TTC549 (cell line): Measurements from ENCODE around the gene SMC2.

Source experiments
- FAIRE-seq: peaks from 2 replicates; lab custom pipeline; 2012; peaks lifted over from hg19 to GRCh38; lab: Jason Lieb, UNC

Gene SMC2

DNA sequence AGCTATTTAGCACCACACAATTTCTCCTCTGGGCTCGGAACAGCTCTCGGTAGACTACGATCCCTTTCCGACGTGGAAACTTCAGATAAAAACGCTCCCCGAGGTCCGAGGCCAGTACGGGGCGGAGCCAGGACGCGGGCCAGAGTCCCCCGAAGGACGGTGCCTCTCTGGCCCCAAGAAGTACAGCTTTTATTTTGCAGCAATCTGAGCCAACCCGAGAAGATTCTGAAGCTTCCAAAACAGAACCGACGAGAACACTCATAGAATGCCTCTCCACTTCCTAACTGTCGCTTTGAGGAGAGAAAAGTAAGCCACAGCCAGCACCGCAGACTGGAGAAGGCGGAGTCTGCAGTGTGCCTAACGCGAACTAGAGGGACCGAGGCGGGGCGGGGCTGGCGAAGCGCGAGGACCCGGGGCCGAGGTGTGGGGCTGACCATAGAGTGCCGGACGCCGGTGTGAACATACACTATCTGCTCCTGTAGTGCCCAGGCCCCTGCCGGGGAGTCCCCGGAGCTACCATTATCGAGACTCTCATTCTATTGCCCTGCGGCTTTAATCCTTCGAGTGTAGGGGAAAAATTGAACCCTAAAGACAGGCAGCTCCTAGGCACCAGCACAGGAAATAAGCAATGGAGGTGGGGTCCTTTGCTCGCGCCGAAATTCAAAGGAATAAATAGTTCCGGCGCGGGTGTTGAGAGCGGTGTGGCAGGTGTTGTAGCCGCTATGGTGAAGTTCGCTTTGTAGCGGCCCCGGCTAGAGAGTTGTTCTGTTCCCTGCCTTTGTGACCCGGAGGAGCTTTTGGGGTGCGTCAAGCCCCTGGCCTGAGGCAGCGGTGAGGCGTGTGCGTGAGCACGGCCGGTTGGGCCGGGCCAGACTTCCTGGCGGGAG lies at the start of gene SMC2:
Gene SMC2 (plus strand): TSS at position 663 of the 887 bp plus-strand sequence. CDS start 1,076 bp downstream, outside the sequence.
- FAIRE-seq = no peak

DNA sequence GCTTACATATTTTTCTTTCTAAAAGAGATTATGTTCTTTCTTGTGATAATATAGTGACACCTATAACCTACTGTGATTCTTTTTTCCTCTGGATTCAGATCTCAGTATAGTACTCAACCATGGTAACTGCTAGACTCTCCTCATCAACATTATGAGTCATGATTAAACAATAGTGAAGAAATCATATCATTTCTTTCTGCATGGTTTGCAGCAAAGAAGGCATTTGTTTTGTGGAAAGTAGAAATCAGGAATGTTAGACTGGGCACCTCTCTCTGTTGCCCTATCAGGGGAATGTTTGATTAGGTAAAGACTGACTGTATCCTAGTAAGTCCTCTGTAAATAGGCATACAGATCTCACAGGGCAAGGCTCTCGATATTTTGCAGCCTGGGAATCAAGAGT lies 25.6 kb upstream of the SMC2 start:
- FAIRE-seq = no peak

DNA sequence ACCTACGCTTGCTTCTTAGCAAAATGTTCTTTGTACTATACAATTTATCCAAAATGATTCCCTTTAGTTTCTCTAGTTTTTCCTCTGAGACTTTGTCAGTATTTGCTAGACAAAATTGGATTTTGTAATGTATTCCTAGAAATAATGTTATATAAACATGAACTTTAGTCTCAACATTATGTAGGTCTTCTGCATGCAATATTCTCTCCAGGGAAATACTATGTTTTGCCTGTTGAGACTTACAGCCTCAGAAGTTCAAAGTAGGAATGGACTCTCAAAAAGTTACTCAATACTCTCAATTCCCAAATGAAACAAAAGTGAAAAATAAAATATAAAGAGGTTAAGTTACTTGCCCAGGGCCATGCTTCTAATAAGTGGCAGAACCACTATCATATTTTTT lies 24.8 kb upstream of the SMC2 start:
- no peak for FAIRE-seq

GRCh38 chr9:104071589-104071988 lies 22.5 kb upstream of the SMC2 start:
- FAIRE-seq = no peak

- FAIRE-seq = no peak
Observed at GRCh38 chr9:104073098-104073769, 20.9 kb upstream of the SMC2 start.

DNA sequence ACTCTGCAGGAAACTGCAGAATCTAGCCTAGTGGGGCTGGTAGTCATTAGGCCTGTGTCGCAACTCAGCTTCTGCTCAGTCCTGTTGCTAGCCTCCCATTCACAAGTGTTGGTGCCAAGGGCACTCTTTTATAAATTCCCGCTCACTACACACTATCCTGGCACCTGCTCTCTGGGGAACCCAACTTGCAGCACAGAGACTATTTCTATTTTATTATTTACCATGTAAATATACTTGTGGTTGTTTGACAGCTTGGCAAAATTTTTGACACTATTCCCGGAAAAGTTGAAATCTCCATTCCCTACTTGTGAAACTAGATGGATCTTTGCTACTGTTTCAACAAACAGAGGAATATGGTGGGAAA lies 20.4 kb upstream of the SMC2 start:
- FAIRE-seq = no peak

- no peak for FAIRE-seq
Observed at GRCh38 chr9:104074876-104075275, 19.2 kb upstream of the SMC2 start.

DNA sequence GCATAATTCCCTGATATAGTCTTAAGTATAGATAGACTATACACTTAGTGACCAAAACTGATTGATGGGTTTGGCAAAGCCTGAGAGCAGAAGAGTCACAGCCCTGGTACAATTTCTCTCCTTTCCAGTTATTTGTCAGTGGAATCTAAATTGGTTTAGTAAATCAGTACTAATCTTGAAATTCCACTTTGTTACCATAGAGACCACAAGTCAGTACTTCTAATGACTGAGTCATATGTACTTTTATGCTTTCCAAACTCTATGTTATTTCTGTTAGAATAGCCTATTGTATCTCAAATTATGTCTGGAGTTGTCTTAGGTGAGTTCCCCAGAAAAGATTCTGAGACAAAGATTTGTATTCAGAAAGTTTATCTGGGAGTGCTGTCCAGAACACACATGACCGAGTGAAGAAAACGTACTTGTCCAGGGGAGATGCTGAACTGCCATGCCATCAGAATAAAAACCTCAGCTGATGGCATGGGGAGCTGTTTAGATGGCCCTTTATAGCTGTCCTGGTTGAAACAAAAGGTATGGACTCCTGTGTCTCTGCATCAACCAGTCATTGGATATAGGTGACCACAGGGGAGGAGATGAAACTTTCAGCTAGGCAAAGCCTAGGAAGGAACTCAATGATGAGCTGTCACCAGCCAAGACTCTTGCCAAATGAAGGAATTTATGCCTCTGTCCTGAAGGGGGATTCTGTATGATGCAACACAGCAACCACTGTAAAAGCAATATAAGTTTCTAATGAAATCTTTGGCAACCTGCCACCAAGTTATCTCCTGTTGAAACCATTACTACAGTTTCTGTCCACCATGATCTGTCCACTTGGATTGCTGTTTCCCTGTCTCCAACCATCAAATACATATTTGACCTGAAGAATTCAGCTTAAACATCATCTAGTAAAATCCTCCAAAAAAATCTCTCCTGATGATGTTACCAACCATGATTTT lies 18.0 kb upstream of the SMC2 start:
- no peak for FAIRE-seq

DNA sequence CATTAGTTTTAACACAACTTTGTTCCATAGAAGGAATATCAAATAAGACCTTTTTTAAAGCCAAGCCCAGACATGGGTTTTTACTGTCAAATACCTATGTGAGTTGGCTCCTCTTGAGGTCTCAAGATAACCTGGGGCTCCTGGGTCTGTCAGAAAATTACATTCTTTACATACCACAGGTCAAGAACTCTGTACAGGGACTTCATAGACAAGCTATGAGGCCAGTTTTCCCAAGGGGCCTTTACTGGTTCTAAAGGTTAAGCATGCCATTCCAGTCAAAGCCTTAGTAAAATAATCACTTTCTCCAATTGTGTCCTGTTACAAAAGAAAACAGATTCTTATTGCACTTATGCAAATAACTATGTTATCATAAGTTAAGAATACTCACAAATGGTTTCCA lies 15.5 kb upstream of the SMC2 start:
- no peak for FAIRE-seq

DNA sequence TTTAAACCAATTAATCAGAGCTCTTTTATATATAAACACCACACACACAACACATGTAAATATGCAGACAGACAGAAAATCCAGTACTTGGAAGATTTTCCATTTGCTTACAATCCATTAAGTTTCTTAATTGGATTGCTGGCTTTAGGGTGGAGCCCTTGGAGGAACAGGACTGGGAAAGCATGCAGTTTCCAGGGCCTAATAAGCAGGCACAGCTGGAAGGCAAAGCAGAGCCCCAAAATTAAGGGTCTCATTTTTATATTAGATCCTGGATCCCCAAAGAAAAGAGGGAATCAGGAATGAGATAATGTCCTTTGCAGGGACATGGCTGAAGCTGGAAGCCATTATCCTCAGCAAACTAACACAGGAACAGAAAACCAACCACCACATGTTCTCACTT lies 13.1 kb upstream of the SMC2 start:
- FAIRE-seq = no peak

DNA sequence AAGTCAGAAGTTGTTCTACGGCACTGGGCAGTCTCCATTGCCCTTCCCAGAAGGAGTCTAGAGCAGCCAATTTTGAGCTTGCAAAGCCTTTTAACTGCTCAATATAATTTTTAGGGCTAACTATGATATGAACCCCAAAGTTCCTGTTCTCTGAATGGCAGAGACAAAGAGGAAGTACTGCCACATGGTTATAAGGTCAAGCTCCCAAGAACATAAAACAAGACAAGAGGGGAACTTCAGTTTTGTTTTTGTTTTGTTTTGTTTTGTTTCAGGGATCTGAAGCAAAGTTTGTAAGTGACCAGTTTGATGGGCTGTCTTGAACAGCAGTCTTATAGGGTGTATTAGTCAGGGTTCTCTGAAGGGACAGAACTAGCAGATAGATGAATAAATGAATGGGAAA lies 11.9 kb upstream of the SMC2 start:
- no peak for FAIRE-seq

DNA sequence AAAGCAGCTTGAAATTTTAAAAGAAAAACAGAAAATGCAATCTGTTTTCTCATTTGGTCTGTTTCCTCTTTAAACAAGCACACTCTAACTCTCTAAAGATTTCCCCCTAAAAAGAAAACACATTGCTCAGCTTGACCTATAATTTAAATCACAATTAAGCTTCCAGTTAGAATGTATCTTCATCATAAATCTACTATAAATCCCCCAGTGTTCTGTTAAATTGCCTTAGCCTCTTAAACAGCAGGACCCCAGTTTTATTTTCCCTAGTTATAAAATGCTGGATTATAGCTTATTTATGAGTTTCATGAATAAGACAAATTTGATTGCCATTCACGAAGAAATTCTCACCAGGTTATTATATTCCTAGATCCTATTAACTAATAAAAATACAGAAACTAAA lies 8.6 kb upstream of the SMC2 start:
- FAIRE-seq = no peak

DNA sequence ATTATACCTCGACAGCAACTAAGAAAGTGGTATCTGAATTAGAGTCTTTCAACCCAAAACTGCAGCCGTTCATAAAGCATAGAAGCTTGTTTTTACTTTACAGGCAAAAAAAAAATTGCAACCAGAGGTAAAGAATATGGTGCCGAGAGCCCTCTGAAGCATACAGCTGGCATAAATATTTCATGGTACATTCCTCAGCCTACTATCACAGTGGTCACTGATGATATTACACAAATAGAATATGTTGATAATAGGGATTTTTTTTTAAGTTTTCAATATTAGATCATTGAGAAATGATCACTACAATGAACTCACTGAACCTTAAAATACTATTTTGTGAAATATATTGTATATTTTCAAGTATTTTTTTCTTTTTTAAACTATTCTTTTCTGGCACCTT lies 6.2 kb upstream of the SMC2 start:
- no peak for FAIRE-seq

DNA sequence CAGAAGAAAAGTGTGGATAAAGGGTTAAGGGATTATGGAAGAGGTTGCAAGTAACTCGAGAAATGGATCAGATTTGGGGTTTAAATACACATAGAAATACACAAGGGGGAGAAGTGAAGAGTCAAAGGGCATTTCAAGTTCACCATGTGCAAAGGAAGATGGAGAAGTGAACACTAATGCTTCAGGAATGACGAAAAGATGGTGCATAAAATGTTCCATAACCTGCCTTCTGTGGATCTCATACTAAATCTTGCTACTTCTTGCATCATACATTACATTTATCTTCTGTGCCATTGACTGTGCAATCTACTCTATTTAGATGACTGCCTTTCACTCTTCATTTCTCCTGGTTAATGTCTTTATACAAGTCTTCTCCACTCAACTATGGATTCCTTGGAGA lies 5.7 kb upstream of the SMC2 start:
- FAIRE-seq = no peak

GRCh38 chr9:104090578-104090977 lies 3.5 kb upstream of the SMC2 start:
- FAIRE-seq = no peak

GRCh38 chr9:104091116-104091515 lies 3.0 kb upstream of the SMC2 start:
- FAIRE-seq = no peak

DNA sequence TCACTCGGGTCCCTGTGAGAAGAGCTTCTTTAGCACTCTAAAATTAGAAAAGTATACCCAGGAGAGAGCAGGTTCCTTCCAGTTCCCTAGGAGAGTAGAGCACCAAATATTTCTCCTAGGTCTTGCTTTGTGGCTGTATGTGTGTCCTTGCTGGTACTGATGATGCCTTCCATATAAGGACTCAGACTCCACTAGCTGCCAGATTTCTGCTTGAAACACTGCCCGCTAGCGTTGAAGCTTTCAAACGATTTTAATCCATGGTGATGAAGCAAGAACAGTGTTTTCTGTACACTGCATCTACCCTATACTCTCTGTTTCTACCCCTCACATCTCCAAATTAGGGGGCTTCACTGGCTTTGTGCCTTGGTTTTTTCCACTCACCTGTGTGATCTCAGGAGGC lies 2.4 kb upstream of the SMC2 start:
- no peak for FAIRE-seq

DNA sequence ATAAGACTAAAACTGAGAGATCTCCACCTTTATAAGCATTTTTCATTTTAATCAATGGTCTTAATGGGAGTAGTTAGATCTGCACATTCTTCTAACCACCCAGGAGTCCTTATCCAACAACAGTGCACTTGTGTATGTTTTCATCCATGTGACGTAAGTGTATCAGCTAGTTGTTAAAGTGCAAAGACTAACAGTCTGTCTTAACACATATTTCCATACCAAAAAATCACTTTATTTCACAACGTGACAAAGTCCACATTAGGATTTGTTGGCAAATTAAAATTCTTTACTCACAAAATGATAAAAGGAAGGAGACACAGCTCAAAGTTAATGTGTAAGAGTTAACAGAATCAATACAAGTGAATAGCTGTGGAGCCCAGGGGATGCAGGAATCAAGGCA lies 1.9 kb upstream of the SMC2 start:
- no peak for FAIRE-seq

DNA sequence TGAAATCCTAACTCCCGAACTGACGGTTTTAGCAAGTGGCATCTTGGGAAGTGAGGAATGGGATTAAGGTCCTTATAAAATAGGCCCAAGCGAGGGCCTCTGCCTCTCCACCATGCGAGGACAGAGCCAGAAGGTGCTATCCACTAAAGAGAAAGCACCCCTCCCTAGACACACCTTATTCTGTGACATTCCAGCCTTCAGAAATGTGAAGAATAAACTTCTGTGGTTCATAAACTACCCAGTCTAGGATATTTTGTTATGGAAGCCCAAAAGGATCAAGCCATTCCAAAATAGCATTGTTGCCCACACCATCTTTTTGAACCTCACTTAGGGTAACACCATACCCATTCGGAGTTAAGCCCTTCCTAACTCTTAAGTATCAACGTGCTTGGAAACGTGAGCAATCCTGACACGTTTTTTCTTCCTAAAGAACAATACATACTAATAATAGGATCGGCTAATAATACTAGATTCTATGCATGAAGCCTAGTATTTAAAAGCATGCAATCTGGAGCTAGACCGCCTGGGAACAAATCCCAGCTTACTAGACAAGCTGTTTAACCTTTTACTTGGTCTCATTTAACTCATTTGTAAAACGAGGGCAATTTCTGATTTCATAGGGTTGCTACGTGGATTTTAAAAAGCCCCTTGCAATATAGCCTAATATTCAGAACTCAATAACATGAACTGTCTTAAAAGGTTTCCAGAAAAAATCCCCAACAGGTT lies 1.1 kb upstream of the SMC2 start:
- no peak for FAIRE-seq

DNA sequence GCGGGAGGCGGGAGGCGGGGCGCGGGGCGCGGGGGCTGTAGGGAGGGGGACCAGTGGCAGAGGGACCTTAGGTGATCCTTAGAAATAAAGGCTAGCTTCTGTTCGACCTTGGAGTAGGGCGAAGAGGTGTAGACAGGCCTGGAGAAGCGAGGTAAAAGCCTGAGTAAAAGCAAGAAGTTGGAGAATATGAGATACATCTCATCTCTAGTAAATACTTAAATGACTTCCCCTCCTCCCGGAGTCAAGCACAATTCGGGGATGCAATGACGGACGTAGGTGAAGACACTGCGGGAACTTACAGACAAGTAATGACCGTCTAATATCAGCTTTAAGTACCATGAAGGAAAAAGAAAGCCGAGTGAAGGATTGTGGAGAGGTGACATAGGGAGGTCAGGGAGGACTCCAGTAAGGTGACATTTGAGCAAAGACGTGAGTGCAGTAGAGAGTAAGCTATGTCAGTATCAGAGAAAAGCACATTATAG lies 466 bp downstream of the SMC2 start:
- no peak for FAIRE-seq

- no peak for FAIRE-seq
Observed at GRCh38 chr9:104099630-104100029, 5.5 kb downstream of the SMC2 start.

DNA sequence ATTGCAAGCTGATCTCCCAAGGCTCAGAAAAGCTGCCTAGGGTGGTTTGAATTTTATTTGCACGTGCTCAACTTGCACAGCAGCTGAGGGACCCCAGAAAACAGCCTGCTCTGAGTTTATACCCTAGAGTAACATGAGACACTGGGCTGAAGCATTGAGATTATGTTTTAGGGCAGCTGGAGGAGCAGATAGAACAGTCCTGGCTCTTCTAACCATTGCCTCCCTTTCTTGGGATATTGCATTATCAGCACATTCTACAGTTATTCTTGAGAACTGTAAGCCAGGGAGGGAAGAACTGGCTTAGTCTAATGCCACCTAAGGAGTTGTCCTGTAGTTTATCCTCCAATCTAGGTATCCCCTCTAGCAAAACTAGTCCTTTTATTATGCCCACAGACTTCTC lies 10.3 kb downstream of the SMC2 start:
- FAIRE-seq = no peak
